ENCODE data around the gene DMWD. TPM values are rescaled to one million over a fixed set of nuclear protein-coding genes. Genes with fewer than 3 reads are reported as not detected.

DMWD gene
- total RNA-seq, 2 experiments from 2014 or later: 43.2 to 44.0 TPM

Other genes starting within 250 kb of the DMWD start
- 4.4 and 5.8 TPM in 2 replicates for gene OPA3, start 208.0 kb downstream of the DMWD start, total RNA-seq (2014; rRNA removed; shearing (Covaris generic))
- gene OPA3, start 208.0 kb downstream of the DMWD start, total RNA-seq (2022): 10.6 and 12.0 TPM in 2 replicates
- 0.38 TPM in 1 of 2 replicates, not detected in the other for gene GPR4, start 190.6 kb downstream of the DMWD start, total RNA-seq (2014; rRNA removed; shearing (Covaris generic))
- gene GPR4, start 190.6 kb downstream of the DMWD start, total RNA-seq (2022): not detected in 2 replicates
- gene EML2, start 153.4 kb downstream of the DMWD start, total RNA-seq (2014; rRNA removed; shearing (Covaris generic)): 23.6 and 26.1 TPM in 2 replicates
- 47.5 and 52.5 TPM in 2 replicates for gene EML2, start 153.4 kb downstream of the DMWD start, total RNA-seq (2022)
- gene GIPR, start 124.6 kb downstream of the DMWD start, total RNA-seq (2014; rRNA removed; shearing (Covaris generic)): 6.6 and 7.9 TPM in 2 replicates
- 23.3 and 24.6 TPM in 2 replicates for gene GIPR, start 124.6 kb downstream of the DMWD start, total RNA-seq (2022)
- gene SNRPD2, start 100.9 kb downstream of the DMWD start, total RNA-seq (2014; rRNA removed; shearing (Covaris generic)): 774 and 848 TPM in 2 replicates
- gene SNRPD2, start 100.9 kb downstream of the DMWD start, total RNA-seq (2022): 518 and 523 TPM in 2 replicates
- gene QPCTL, start 100.2 kb downstream of the DMWD start, total RNA-seq (2014; rRNA removed; shearing (Covaris generic)): 15.7 and 24.8 TPM in 2 replicates
- 25.1 and 26.3 TPM in 2 replicates for gene QPCTL, start 100.2 kb downstream of the DMWD start, total RNA-seq (2022)
- 23.9 and 27.5 TPM in 2 replicates for gene FBXO46, start 61.9 kb downstream of the DMWD start, total RNA-seq (2014; rRNA removed; shearing (Covaris generic))
- 31.7 and 32.2 TPM in 2 replicates for gene FBXO46, start 61.9 kb downstream of the DMWD start, total RNA-seq (2022)
- not detected in 2 replicates for gene MEIOSIN, start 59.4 kb downstream of the DMWD start, total RNA-seq (2014; rRNA removed; shearing (Covaris generic))
- not detected in 2 replicates for gene MEIOSIN, start 59.4 kb downstream of the DMWD start, total RNA-seq (2022)
- 9.4 and 10.2 TPM in 2 replicates for gene SIX5, start 23.6 kb downstream of the DMWD start, total RNA-seq (2014; rRNA removed; shearing (Covaris generic))
- 15.2 and 18.6 TPM in 2 replicates for gene SIX5, start 23.6 kb downstream of the DMWD start, total RNA-seq (2022)
- 12.8 and 14.9 TPM in 2 replicates for gene DMPK, start 10.4 kb downstream of the DMWD start, total RNA-seq (2014; rRNA removed; shearing (Covaris generic))
- 34.7 and 46.9 TPM in 2 replicates for gene DMPK, start 10.4 kb downstream of the DMWD start, total RNA-seq (2022)
- 0.16 and 0.21 TPM in 2 replicates for gene RSPH6A, start 22.5 kb upstream of the DMWD start, total RNA-seq (2014; rRNA removed; shearing (Covaris generic))
- gene RSPH6A, start 22.5 kb upstream of the DMWD start, total RNA-seq (2022): 0.63 and 0.72 TPM in 2 replicates
- gene SYMPK, start 70.3 kb upstream of the DMWD start, total RNA-seq (2014; rRNA removed; shearing (Covaris generic)): 84.4 and 116 TPM in 2 replicates
- 118 and 133 TPM in 2 replicates for gene SYMPK, start 70.3 kb upstream of the DMWD start, total RNA-seq (2022)
- not detected in 2 replicates for gene FOXA3, start 71.5 kb upstream of the DMWD start, total RNA-seq (2014; rRNA removed; shearing (Covaris generic))
- gene FOXA3, start 71.5 kb upstream of the DMWD start, total RNA-seq (2022): 0.57 TPM in 1 of 2 replicates, not detected in the other
- gene IRF2BP1, start 93.3 kb upstream of the DMWD start, total RNA-seq (2014; rRNA removed; shearing (Covaris generic)): 47.4 and 53.5 TPM in 2 replicates
- 25.4 and 30.9 TPM in 2 replicates for gene IRF2BP1, start 93.3 kb upstream of the DMWD start, total RNA-seq (2022)
- 5.2 and 5.3 TPM in 2 replicates for gene MYPOP, start 109.8 kb upstream of the DMWD start, total RNA-seq (2014; rRNA removed; shearing (Covaris generic))
- gene MYPOP, start 109.8 kb upstream of the DMWD start, total RNA-seq (2022): 15.6 and 16.1 TPM in 2 replicates
- gene NANOS2, start 121.9 kb upstream of the DMWD start, total RNA-seq (2014; rRNA removed; shearing (Covaris generic)): not detected in 2 replicates
- gene NANOS2, start 121.9 kb upstream of the DMWD start, total RNA-seq (2022): not detected in 2 replicates
- gene NOVA2, start 181.0 kb upstream of the DMWD start, total RNA-seq (2014; rRNA removed; shearing (Covaris generic)): not detected in 2 replicates
- 0.19 and 0.30 TPM in 2 replicates for gene NOVA2, start 181.0 kb upstream of the DMWD start, total RNA-seq (2022)
- 14.2 and 15.3 TPM in 2 replicates for gene CCDC61, start 202.6 kb upstream of the DMWD start, total RNA-seq (2014; rRNA removed; shearing (Covaris generic))
- 20.1 and 23.0 TPM in 2 replicates for gene CCDC61, start 202.6 kb upstream of the DMWD start, total RNA-seq (2022)
- not detected in 2 replicates for gene PGLYRP1, start 230.2 kb upstream of the DMWD start, total RNA-seq (2014; rRNA removed; shearing (Covaris generic))
- gene PGLYRP1, start 230.2 kb upstream of the DMWD start, total RNA-seq (2022): not detected in 2 replicates
- gene IGFL4, start 248.2 kb upstream of the DMWD start, total RNA-seq (2014; rRNA removed; shearing (Covaris generic)): not detected in 2 replicates
- not detected in 2 replicates for gene IGFL4, start 248.2 kb upstream of the DMWD start, total RNA-seq (2022)

All from OCI-LY7 (cell line).